HT1080 (cell line): ENCODE measurements around the gene MAPK8. TPM values are rescaled to one million over a fixed set of nuclear protein-coding genes. Genes with fewer than 3 reads are reported as not detected.
"Not testable (repeated sequence)": the region's sequence is repeated elsewhere in the genome, so short reads cannot be mapped to it uniquely, and the experiment has no call there.

ENCODE experiments used
- DNase-seq: peaks from one replicate; pipeline ENCODE4 v3.0.0-alpha.2; 2015; ENCODE audit warnings: low read depth
- polyA plus RNA-seq, 2 experiments: library from polyadenylated mRNA; depleted of rRNA; stranded (reverse); fragments of >200 nt; gene quantifications; 2 replicates each; pipeline ENCODE4 v1.2.3, GENCODE V29; 2015
- total RNA-seq: library from RNA; depleted of rRNA; stranded (reverse); fragments of >200 nt; shearing (Covaris generic); gene quantifications from 2 replicates; pipeline ENCODE4 v1.2.3, GENCODE V29; 2014; rRNA removed

MAPK8 gene
- total RNA-seq, result 66.7 and 69.9 TPM in 2 replicates
- polyA plus RNA-seq (2015; cell fraction: cytosol; rRNA removed), result 40.2 and 49.2 TPM in 2 replicates
- 50.0 and 71.2 TPM in 2 replicates for polyA plus RNA-seq (2015; cell fraction: nucleus; rRNA removed)

- peak; percentile 79 for DNase-seq
Observed at GRCh38 chr10:48306265-48306869, at the start of gene MAPK8. TSS of gene MAPK8 (plus strand) at chr10:48306677. CDS start at chr10:48401661, 94,984 bp downstream.

GRCh38 chr10:48257407-48257961 lies 49.0 kb upstream of the MAPK8 start:
- DNase-seq, result no peak

- DNase-seq, result no peak
Observed at GRCh38 chr10:48258105-48258504, 48.4 kb upstream of the MAPK8 start.

GRCh38 chr10:48266528-48266927 lies 39.9 kb upstream of the MAPK8 start:
- DNase-seq, result no peak

- no peak for DNase-seq
Observed at GRCh38 chr10:48271047-48271730, 35.3 kb upstream of the MAPK8 start.

- DNase-seq, result no peak
Observed at GRCh38 chr10:48272682-48273081, 33.8 kb upstream of the MAPK8 start.

- DNase-seq, result no peak
Observed at GRCh38 chr10:48273741-48274140, 32.7 kb upstream of the MAPK8 start.

GRCh38 chr10:48274636-48275035 lies 31.8 kb upstream of the MAPK8 start, which contains the start of gene FRMPD2:
TSS of gene FRMPD2 (minus strand) at chr10:48274696. CDS start at chr10:48274567, 129 bp downstream.
- no peak for DNase-seq

GRCh38 chr10:48277093-48277492 lies 29.4 kb upstream of the MAPK8 start:
- no peak for DNase-seq

GRCh38 chr10:48279081-48279751 lies 27.3 kb upstream of the MAPK8 start:
- DNase-seq, result no peak

- not testable (repeated sequence) for DNase-seq
Observed at GRCh38 chr10:48281697-48282096, 24.8 kb upstream of the MAPK8 start.

GRCh38 chr10:48282829-48283228 lies 23.6 kb upstream of the MAPK8 start:
- no peak for DNase-seq

GRCh38 chr10:48284002-48284546 lies 22.4 kb upstream of the MAPK8 start:
- DNase-seq, result no peak

GRCh38 chr10:48284811-48285210 lies 21.7 kb upstream of the MAPK8 start:
- DNase-seq, result no peak

- DNase-seq, result no peak
Observed at GRCh38 chr10:48285710-48286109, 20.8 kb upstream of the MAPK8 start.

- no peak for DNase-seq
Observed at GRCh38 chr10:48286356-48286755, 20.1 kb upstream of the MAPK8 start.

- no peak for DNase-seq
Observed at GRCh38 chr10:48287417-48288391, 18.8 kb upstream of the MAPK8 start.

GRCh38 chr10:48288661-48289060 lies 17.8 kb upstream of the MAPK8 start:
- DNase-seq, result no peak

GRCh38 chr10:48289501-48290238 lies 16.8 kb upstream of the MAPK8 start:
- DNase-seq, result peak; percentile 51

GRCh38 chr10:48290286-48290685 lies 16.2 kb upstream of the MAPK8 start:
- no peak for DNase-seq
